Activated CD8-positive, alpha-beta memory T cell treated with anti-CD3 and anti-CD28 coated beads, Interleukin-2, amount 50 U/mL, for 1 hour (primary cell): ENCODE results near the gene CLRN3.

Experiments used
- DNase-seq: peaks from one replicate; pipeline ENCODE4 v3.0.0-alpha.2; 2020; ENCODE audit errors: extremely low read depth

Gene CLRN3

DNA sequence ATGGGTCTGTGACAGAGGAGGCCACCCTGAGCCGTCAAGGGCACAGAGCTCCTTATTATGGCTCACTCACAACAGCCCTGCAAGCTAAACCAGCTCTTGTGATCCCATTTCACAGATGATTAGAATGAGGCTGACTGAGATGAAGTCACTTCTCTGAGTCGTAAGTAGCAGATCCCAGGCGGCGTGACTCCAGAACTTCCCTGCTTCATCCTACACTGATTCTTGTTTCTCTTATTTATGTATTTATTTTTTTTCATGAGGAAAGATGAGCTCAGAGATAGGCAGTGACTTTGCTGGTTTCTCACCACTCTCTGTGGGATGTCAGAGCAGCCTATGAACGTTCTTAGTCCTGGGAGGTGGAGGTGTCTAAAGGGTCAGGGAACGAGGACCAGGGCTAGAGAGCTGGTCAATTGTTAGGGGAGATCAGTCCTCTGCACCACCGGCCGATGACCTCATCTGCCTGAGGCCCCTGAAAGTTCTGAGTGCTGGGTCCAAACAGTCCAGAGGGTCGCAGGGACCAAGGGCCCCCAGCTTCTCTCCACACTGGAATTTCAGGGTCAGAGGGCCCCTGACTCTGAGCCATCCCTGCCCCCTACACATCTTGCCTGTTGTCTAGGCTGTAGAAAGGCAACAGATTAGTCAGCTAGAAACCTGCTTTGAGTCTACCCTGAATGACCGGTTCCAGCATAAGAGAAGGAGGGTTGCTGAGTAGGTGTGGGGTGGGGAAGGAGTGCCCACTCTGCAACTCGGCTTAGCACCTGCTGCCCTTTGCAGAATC lies 17.9 kb downstream of the CLRN3 start:
- no peak for DNase-seq

DNA sequence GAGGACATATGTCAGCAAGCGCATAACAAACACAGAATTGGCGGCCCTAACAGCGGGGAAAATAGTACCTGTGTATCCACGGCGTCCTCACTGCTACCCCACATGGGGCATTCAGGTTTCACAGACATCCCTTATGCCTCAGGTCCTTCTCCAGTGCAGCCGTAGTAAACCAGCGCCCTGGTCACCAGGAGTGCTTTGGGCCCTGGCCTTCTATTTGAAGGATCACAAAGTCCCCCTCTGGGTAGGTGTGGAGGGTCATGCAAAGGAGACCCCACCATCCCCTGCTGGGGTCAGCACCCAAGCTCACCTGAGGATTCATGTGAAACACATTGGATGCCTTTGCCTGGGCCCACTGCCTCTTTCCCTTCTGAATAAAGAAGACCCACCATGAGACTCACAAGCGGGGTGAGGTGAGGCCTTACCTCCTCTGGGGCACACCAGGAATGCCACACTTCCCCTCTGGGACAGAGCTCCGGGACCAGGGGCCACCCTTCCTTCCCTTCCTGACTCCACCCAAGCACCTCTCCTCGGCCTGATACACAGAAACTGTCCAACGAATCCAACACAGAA lies 18.8 kb downstream of the CLRN3 start:
- DNase-seq = no peak

DNA sequence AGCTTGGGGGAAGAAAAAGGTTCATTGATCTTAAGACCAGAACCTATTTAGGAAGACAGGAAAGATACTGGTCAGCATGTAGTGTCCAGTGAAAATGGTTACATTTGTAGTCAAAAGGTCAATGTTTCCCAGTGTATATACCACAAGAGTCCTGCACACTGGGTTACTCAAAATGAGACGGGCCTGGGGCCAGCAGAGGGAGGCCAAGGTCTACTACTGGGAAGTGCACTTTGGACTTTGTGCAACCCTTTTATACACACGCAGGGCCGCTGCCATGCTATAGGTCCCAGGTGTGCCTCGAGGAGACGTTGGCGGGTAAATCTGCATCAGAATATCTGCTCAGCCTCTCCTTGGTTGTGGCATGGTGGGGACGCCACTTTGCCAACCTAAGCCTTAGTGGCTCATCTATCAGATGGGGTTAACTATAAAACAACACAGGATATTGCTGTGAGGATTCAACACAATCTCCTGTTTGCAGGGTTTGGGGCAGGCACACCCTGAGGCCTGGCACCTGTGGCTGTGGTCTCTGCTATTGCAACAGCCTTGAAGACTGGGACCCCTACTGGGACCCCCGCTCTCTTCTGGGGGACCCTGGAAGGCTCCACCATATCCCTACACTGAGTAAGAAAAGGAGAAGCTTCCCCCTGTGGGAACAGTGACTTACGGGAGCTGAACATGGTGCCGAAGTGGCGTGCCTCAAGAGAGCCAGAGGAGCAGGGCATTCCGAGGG lies 19.7 kb downstream of the CLRN3 start:
- no peak for DNase-seq

DNA sequence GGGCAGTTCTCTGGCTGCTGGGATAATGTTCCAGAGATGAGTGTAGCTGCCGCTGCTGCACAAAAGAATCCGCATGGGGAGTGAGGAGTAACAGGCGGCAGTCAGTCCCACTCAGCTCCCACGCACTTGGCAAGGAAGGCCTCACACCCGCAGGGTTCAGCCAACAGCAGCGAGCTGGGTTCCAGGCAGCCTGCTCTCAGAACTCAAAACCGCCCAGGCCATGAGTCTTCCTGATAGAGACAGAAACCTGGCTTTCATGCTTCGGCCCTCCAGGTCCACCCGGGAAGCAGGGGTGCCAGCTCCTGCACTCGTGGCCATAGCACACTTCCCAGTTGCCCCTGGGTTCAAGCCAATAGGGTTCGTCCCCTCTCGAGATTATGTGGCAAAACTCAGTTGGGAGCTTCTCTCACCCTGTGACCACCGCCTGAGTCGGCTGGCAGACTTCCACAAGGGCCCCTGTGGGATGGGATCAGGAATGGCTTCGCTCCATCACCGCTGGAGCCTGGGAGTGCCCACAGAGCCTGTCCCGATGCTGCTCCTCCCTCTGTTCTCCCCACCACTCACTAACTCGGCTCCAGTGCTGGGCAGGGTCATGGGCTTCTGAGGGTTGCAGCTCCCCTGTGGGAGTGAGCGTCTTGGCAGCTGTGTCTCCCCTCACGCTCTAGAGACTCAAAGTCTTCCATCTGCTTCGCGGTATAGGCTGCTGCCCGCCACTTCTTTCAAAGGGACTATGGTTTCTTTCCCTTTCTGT lies 20.6 kb downstream of the CLRN3 start:
- DNase-seq = no peak

DNA sequence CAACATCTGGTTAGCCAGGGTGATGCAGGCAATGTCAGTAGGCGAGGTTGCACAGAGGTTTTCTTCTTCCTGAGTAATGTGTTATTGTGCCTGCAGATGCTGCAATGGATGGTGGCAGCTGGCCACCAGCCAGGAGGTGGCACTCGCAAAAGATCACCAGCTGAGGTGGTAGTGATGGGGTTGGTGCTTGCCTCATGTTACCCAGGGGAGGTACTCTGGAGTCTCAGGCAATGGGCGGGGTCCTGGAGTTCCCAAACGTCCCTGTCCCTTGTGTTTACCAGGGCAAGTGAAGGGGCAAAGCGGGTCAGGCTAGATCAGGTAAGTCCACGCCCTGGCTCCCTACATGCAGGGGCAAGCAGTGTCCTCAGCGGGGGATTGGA lies 21.1 kb downstream of the CLRN3 start:
- DNase-seq = no peak

DNA sequence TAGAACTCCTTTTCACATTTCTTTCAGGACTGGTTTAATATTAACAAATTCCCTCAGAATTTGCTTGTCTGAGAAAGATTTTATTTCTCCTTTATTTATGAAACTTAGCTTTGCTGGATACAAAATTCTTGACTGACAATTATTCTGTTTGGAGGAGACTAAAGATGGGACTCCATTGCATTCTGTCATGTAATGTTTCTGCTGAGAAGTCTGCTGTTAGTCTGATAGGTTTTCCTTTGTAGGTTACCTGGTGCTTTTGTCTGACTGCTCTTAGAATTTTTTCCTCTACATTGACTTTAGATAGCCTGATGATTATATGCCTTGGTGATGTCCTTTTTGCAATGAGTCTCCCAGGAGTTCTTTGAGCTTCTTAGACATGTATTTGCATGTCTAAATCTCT lies 23.4 kb downstream of the CLRN3 start:
- no peak for DNase-seq

DNA sequence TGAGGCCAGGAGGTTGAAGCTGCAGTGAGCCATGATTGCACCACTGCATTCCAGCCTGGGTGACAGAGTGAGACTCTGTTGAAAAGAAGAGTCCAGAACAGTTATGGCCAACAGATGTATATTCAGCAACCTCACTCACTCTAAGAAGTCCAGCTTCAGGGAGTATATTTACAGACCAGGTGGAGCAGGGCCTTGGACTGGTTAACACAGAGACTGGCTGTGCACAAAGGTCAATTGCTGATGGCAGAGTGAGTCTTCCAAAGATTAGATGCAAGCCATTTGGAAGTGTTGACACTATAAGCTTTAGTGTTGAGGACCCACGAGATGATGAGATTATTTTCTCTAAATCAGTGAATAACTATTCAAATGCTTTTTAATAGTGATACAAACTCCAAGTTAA lies 24.9 kb downstream of the CLRN3 start:
- DNase-seq = no peak

DNA sequence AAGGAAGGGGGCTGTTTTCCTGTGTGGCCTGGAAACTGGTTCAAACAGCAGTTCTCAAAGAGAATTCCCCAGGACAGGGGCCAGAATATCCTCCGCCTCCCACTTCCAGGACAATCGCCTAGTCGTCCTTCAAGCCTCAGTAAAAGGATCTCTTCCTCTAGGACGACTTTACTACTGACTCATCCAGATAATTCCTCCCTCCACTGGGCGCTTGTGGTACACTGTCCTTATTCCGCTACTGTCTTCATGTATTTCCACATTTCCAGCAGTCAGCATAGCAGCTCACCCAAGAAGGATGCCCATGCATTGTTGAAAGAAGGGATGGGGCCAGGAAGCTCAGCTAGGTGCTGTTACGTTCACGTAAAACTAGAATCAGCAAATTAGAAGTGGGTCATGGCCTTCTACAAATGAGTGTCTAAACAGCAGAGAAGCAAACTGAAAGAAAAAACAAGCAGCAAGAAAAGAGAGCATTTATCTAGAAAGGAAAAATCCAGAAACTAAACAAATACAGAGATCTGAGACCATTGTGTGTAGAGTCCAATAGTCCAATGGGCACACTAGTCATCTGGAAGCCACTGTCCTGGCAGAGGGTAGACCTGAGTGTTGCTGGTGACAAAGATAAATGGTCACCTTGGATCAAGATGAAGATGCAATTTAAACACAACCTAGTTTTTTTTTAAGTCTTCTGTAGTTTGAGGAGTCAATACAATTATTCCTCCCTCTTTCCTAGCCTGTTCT lies 26.3 kb downstream of the CLRN3 start:
- no peak for DNase-seq

DNA sequence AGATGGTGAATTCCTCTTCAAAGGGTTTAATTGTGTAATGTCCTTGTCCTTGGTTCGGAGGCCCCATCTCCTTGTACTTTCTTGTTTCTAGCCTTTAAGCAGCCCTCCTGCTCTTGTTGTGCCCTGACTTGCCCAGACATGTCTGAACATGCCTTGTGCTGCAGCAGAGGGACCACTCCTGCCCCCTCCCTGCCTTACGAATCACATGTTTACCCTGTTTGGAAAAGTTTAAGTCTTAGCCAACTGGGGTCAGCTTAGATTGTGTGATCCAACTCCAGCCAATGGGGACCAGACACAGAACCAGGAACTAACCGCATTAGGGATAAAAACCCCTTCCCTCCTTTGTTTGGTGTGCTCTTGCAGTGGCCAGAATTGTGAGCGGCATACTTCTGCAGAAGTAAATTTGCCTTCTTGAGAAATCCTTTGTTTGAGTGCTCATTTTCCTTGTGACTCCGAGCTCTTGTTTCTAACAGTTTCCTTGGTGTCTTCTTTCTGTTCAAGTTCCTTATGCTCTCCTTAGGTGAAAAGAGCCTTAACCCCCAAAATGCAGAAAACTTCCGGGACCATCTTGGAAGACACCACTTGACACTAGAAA lies 29.4 kb downstream of the CLRN3 start:
- no peak for DNase-seq

DNA sequence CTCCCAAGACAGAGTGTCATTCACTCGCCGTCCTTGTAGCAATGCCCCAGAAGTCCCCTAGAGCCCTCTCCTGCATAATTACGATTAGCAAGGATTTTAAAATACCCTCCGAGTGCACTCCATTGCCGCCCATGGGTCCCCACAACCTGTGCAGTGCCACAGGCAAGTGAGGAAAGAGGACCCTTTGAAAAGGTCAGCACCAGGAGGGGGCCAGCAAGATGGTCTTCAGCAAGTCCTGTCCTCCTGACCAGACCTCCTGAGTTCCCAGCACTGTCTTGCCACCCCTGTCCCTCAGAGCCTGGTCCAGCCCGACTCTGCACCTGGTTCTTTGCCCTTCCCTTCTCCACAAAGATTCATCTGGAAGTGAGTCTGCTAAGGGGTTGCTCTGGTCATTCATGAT lies 32.1 kb downstream of the CLRN3 start:
- no peak for DNase-seq

DNA sequence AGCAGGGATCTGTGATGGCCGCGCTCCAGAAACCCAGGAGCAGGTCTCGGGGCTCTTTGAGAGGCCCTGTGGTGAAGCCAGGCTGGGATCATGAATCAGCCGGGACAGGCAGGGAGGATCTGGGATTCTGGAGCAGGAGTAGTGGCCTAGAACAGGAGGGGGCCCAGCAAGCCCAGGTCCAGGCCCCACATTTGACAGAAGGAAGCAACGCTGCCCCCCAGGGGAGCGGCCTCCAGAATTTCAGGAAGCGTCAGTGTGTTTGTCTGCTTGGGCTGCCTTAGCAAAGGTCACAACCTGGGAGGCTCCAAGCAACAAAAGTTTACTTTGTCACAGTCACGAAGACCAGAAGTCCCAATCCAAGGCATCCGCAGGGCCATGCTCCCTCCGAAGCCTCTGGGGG lies 36.8 kb downstream of the CLRN3 start:
- DNase-seq = no peak

DNA sequence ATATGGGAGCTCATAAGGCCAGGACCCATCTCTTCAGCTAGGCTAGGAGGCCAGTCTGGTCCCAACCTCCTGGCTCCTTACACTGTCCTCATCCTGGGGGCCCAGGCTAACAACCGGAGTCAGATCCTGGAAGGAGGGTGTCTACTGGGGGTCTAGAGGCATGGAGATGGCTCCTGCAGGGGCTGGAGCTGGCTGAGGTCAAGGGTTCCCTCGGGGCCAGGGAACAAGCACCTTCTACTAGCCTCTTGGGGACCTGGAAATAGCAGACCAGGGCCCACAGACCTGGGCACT lies 37.2 kb downstream of the CLRN3 start:
- no peak for DNase-seq

DNA sequence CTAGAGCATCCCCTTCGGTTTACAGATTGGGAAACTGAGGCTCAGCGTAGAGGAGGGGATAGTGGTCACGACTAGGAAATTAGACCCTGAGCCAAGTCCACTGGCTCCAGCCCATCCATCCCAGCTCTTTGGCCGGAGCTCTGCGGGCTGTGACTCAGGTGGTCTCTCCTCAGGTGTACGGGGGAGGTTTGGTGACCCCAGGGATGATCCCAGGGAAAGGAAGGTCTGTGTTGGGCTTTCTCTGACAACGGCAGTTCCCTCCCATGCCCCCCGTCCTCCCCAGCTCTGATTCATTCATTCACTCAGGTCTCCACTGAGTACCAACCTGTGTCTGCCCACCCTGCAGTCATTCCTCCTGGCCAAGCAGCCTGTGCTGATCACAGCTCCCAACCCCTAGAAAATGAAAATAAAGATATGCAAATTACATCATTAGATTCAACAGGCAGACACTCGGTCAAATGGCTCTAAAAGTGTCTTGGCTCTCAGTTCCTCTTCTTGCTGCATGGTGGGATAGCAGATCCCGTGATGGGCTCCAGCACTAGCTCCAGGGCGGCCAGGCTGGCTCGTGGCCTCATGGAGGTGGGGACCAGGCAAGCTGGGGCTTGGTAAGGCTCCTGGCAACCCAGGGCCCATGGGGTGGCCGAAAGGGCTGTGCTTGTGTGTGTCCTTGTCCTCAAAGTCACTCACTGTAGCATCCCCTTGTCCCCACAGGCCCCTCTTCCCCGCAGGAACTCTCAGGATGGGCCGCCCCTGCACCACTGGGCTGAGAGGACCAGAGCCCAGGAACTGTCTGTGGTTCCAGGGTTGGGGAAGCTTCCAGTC lies 37.8 kb downstream of the CLRN3 start:
- no peak for DNase-seq

DNA sequence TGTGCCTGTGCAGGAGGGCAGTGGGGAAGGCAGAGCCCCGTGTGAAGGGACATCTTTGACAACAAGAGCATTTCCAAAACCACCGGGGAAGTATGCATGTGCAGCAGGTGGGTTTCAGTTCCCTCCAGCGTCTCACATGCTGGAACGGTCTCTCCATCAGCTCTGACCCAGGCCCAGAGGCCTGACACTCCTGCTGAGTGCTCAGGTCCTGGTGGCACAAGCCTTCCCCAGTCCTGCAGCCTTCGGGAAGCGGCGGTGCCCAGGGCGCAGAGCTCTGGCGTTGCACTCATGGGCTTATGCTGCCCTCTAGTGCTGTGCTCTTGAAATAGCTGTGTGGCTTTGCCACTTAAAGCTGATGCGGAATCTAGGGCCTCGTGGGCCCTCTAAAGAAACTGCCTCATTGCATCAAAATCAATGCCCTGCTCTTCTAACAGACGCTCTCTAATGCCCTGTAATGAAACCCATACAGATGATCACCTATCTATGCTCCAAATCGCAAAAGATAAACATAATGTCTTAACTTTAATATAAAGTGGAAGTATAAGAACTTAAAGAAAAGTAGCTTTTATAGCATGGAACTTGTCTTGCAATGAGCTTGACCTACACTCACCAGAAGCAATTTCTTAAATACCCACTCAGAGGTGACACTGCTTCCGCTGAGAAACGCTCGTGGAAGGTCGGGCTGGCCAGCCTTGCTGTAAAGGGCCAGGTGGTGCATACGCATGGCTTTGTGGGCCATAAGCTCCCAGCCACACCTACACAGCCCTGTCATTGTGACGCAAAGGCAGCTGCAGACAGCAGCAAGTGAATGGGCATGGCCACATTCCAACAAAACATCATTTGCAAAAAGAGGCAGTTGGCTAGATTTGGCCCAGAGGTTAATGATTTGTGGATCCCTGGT lies 38.6 kb downstream of the CLRN3 start:
- no peak for DNase-seq

DNA sequence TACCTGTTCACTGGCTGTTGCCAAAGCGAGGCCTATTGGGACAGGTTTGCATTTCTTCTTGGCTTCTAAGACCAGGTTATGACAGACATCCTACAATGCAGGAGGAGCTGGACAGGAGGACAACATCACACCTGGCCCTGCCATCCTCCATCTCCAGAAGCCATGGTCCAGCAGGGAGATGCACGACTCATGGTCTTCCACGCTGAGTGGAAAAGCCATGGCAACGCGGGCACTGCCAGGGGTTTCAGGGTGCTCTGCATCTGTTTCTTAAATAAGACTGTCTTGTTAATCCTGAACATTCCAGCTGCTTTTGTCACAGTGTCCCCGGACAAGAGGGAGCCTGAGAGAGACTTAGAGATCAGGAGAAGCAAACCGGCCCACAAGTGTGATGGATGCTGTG lies 40.3 kb downstream of the CLRN3 start:
- no peak for DNase-seq

DNA sequence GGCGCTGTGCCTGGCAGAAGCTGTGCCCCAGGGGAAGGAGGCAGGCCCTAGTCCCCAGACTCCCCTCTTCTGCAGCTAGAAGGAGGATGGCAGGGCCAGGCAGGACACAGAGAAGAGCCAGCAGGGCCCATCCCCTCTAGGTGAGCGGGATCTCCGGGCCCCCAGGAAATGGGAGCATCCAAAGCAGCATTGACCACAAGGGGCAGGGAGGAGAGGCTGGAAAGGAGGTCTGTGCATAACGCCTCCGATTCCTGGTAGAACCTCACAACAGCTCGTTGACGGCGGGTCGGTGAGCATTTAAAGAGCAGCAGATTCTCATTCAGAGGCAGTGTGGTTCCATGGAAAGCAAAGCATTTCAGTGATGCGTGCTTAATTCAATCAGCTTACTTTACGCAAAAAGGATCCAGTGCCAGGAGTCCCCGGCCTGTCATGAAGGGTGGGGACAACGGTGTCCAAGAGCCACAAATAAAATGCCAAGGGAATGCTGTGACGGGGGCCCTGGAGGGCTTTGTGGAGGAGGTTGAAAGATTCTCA lies 41.0 kb downstream of the CLRN3 start:
- no peak for DNase-seq

DNA sequence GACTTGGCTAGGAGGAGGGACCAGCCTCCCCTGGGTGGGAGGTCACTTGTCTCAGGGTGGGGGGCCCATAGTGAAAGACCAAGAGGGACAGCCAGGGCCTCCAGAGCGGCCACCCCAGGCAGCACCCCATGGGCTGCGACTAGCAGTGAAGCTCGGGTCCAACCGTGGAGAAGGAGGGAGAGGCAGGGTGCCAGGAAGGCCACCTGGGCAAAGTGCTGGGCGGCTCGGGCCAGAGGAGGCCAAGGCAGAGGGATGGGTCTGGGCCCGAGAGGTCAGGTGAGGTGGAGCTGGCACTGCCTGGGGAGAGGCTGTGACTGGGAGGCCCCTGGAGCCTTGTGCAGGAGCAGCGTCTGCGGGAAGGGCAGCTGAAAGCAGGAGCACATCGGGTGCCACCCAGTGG lies 41.8 kb downstream of the CLRN3 start:
- DNase-seq = no peak

DNA sequence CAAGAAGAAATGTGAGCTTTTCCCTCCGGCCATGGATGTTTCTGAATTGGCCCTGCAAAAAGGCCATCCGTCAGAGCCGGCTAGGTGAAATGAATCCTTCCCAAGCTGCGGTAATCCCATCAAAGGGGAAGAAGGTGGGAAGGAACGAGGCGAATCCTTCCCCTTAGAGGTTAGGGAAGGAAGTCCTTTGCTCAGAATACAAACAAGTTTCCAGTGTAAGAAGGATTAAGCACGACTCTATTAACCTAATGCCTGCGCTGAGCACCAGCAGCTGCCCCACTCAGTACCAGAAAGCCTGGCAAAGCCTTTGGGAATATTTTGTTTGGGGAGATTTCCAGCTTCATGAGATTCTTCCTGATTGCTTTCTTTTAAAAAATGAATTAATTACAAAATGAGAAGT lies 42.8 kb downstream of the CLRN3 start:
- DNase-seq = no peak

DNA sequence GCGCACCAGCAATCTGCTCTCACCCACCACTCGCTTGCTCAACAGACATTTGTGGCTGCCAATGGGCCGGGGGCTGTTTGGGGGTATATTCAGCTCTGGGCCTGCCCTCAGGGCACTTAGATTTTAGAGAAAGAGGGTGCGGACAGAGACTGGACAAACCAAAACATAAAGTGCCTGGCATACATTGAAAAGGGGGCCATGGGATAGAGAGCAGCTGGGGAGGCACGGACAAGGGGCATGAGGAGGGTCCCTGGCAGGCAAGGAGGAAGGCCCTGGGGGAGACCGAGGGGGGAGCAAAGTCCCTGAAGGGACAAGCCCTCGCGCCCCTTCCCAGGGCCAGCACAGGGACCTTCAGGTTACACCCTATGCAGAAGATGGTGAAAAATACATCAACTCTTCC lies 43.5 kb downstream of the CLRN3 start:
- no peak for DNase-seq
